Middle frontal gyrus (tissue), 1 donor: ENCODE measurements around the gene TMEM259.

Experiments
- DNase-seq: peaks from one replicate; pipeline ENCODE4 v3.0.0-alpha.2; 2015; ENCODE audit warnings: low spot score; ENCODE audit errors: extremely low spot score

The TMEM259 gene

GRCh38 chr19:1004204-1004802 lies 16.6 kb downstream of the TMEM259 start:
- DNase-seq, result no peak

GRCh38 chr19:1003283-1003682 lies 17.6 kb downstream of the TMEM259 start:
- DNase-seq, result no peak

GRCh38 chr19:1002600-1002999 lies 18.3 kb downstream of the TMEM259 start:
- no peak for DNase-seq

GRCh38 chr19:1001538-1002166 lies 19.3 kb downstream of the TMEM259 start:
- no peak for DNase-seq

GRCh38 chr19:1000591-1001537 lies 20.1 kb downstream of the TMEM259 start:
- DNase-seq, result no peak

- no peak for DNase-seq
Observed at GRCh38 chr19:1000095-1000494, 20.8 kb downstream of the TMEM259 start, which contains the start of gene GRIN3B. Gene GRIN3B (plus strand): TSS chr19:1000419. CDS start chr19:1000438, 19 bp downstream.

GRCh38 chr19:999379-999719 lies 21.6 kb downstream of the TMEM259 start:
- DNase-seq, result no peak

- no peak for DNase-seq
Observed at GRCh38 chr19:998064-998463, 22.9 kb downstream of the TMEM259 start.

- DNase-seq, result no peak
Observed at GRCh38 chr19:996051-996838, 24.7 kb downstream of the TMEM259 start.

GRCh38 chr19:995051-995827 lies 25.7 kb downstream of the TMEM259 start:
- DNase-seq, result no peak

GRCh38 chr19:994516-994915 lies 26.4 kb downstream of the TMEM259 start:
- no peak for DNase-seq

- no peak for DNase-seq
Observed at GRCh38 chr19:993831-994393, 27.0 kb downstream of the TMEM259 start.

- DNase-seq, result no peak
Observed at GRCh38 chr19:993361-993830, 27.5 kb downstream of the TMEM259 start.

GRCh38 chr19:992670-993055 lies 28.3 kb downstream of the TMEM259 start:
- no peak for DNase-seq

- DNase-seq, result no peak
Observed at GRCh38 chr19:991932-992669, 28.8 kb downstream of the TMEM259 start.

- DNase-seq, result no peak
Observed at GRCh38 chr19:991174-991931, 29.6 kb downstream of the TMEM259 start.

- no peak for DNase-seq
Observed at GRCh38 chr19:990746-991145, 30.2 kb downstream of the TMEM259 start.

- DNase-seq, result no peak
Observed at GRCh38 chr19:990119-990571, 30.8 kb downstream of the TMEM259 start.
